Liver (tissue), 9 donors: ENCODE results near the gene DNAJB1. TPM values are rescaled to one million over a fixed set of nuclear protein-coding genes. Genes with fewer than 3 reads are reported as not detected.

Experiments
- DNase-seq: peaks from one replicate; pipeline ENCODE4 v3.0.0-alpha.2; 2017; ENCODE audit warnings: low spot score
- H3K27ac ChIP-seq, 2 donors: one replicate each; pipeline ENCODE4 v1.7.0; 2013; ENCODE audit warnings: inconsistent platforms in 2 of 2, low read length in 2 of 2, control low read depth in 1 of 2, low read depth in 1 of 2, mild to moderate bottlenecking in 1 of 2
- H3K27me3 ChIP-seq, 4 donors: one replicate each; pipeline versions ENCODE4 v1.6.1 to v1.7.0; 2013; ENCODE audit warnings: low read length in 3 of 4, inconsistent platforms in 1 of 4, mild to moderate bottlenecking in 1 of 4, moderate library complexity in 1 of 4; ENCODE audit not compliant: control insufficient read depth in 4 of 4, insufficient read depth in 4 of 4
- H3K36me3 ChIP-seq, 4 donors: one replicate each; pipeline versions ENCODE4 v1.6.1 to v1.7.0; 2013; ENCODE audit warnings: low read length in 3 of 4, mild to moderate bottlenecking in 3 of 4, low read depth in 1 of 4, moderate library complexity in 1 of 4; ENCODE audit not compliant: control insufficient read depth in 4 of 4, insufficient read depth in 3 of 4
- H3K4me1 ChIP-seq, 4 donors: one replicate each; pipeline versions ENCODE4 v1.6.1 to v1.7.0; 2013; ENCODE audit warnings: low read length in 3 of 4, mild to moderate bottlenecking in 3 of 4, moderate library complexity in 1 of 4; ENCODE audit not compliant: control insufficient read depth in 4 of 4, insufficient read depth in 4 of 4
- H3K4me3 ChIP-seq, 3 donors: one replicate each; pipeline versions ENCODE4 v1.6.1 to v1.7.0; 2013; ENCODE audit warnings: low read length in 3 of 3, control low read depth in 1 of 3, low read depth in 1 of 3, mild to moderate bottlenecking in 1 of 3
- H3K9ac ChIP-seq, 2 donors: one replicate each; pipeline ENCODE4 v1.7.0; 2013; ENCODE audit warnings: low read length in 2 of 2, mild to moderate bottlenecking in 2 of 2, moderate library complexity in 2 of 2, control low read depth in 1 of 2, low read depth in 1 of 2
- H3K9me3 ChIP-seq, 4 donors: one replicate each; pipeline versions ENCODE4 v1.6.1 to v1.7.0; 2013; ENCODE audit warnings: low read length in 3 of 4; ENCODE audit not compliant: control insufficient read depth in 4 of 4
- ATF3 ChIP-seq: IDR thresholded peaks from 2 replicates; pipeline ENCODE4 v1.6.1; 2016; ENCODE audit warnings: antibody characterized with exemption
- CTCF ChIP-seq: fragments of 150-350 bp; IDR thresholded peaks from 2 replicates; pipeline ENCODE4 v1.5.1; 2017; ENCODE audit warnings: improper control_type of control experiment, low read depth, low read length; ENCODE audit not compliant: missing input control
- EGR1 ChIP-seq, 2 donors: IDR thresholded peaks; 2 replicates each; pipeline ENCODE4 v1.6.1; 2016 to 2018; ENCODE audit warnings: antibody characterized with exemption in 2 of 2, low read depth in 2 of 2
- FOXA1 ChIP-seq: IDR thresholded peaks from 2 replicates; pipeline ENCODE4 v1.6.1; 2016; ENCODE audit warnings: antibody characterized with exemption
- FOXA2 ChIP-seq: IDR thresholded peaks from 2 replicates; pipeline ENCODE4 v1.6.1; 2016; ENCODE audit warnings: antibody characterized with exemption
- GABPA ChIP-seq, 2 donors: IDR thresholded peaks in 1 of 2; conservative IDR thresholded peaks in 1 of 2; 2 replicates each; pipeline ENCODE4 v1.6.1; 2016; ENCODE audit warnings: antibody characterized with exemption in 2 of 2, mild to moderate bottlenecking in 1 of 2, moderate library complexity in 1 of 2
- HNF4A ChIP-seq, 2 donors: conservative IDR thresholded peaks; 2 replicates each; pipeline ENCODE4 v1.6.1; 2016; ENCODE audit warnings: antibody characterized with exemption in 2 of 2, mild to moderate bottlenecking in 2 of 2
- HNF4G ChIP-seq: IDR thresholded peaks from 2 replicates; pipeline ENCODE4 v1.6.1; 2016; ENCODE audit warnings: antibody characterized with exemption
- JUND ChIP-seq, 2 donors: IDR thresholded peaks; 2 replicates each; pipeline ENCODE4 v1.6.1; 2016; ENCODE audit warnings: antibody characterized with exemption in 2 of 2
- NR2F2 ChIP-seq: IDR thresholded peaks from 2 replicates; pipeline ENCODE4 v1.6.1; 2016; ENCODE audit warnings: antibody characterized with exemption
- RAD21 ChIP-seq, 2 donors: IDR thresholded peaks; 2 replicates each; pipeline ENCODE4 v1.6.1; 2016; ENCODE audit warnings: antibody characterized with exemption in 2 of 2, mild to moderate bottlenecking in 2 of 2
- RXRA ChIP-seq, 2 donors: IDR thresholded peaks; 2 replicates each; pipeline ENCODE4 v1.6.1; 2017 to 2018; ENCODE audit warnings: antibody characterized with exemption in 2 of 2, mild to moderate bottlenecking in 1 of 2
- SP1 ChIP-seq: IDR thresholded peaks from 2 replicates; pipeline ENCODE4 v1.6.1; 2018; ENCODE audit warnings: antibody characterized with exemption, mild to moderate bottlenecking
- TAF1 ChIP-seq: conservative IDR thresholded peaks from 2 replicates; pipeline ENCODE4 v1.6.1; 2016; ENCODE audit warnings: antibody characterized with exemption, mild to moderate bottlenecking
- YY1 ChIP-seq: IDR thresholded peaks from 2 replicates; pipeline ENCODE4 v1.6.1; 2016; ENCODE audit warnings: antibody characterized with exemption, mild to moderate bottlenecking
- WGBS: extraction: QIAGEN DNeasy Blood & Tissue Kit; methylation state at CpG from one replicate; pipeline ENCODE4 v1.1.7; 2013; 5-methylcytosine and 5-hydroxymethylcytosine counted together
- polyA plus RNA-seq, 2 donors: library from polyadenylated mRNA; stranded (reverse) in 1 of 2; unstranded in 1 of 2; fragments of 200-250 nt in 1 of 2; fragments of >200 nt in 1 of 2; fragmentation: Nextera tagmentation in 1 of 2; extraction: Ambion mirVana in 1 of 2; gene quantifications; one replicate each; pipeline versions ENCODE4 v1.2.1 to v1.2.3, GENCODE V29; 2013 to 2015
- total RNA-seq, 2 donors: library from RNA; depleted of rRNA; stranded (reverse); fragments of >200 nt; gene quantifications; one replicate each; pipeline ENCODE4 v1.2.3, GENCODE V29; 2014
- TF ChIP-seq, protein P1 (sequence below): IDR thresholded peaks from 2 replicates; pipeline ENCODE4 v1.6.1; 2016; ENCODE audit warnings: antibody characterized with exemption, mild to moderate bottlenecking
- TF ChIP-seq, protein P2 (sequence below): IDR thresholded peaks from 2 replicates; pipeline ENCODE4 v1.6.1; 2016; ENCODE audit warnings: antibody characterized with exemption
- TF ChIP-seq, protein P3 (sequence below): IDR thresholded peaks from 2 replicates; pipeline ENCODE4 v1.6.1; 2016; ENCODE audit warnings: antibody characterized with exemption
- donor health status: healthy.
- donor health status: healthy.
- donor health status: healthy.
- donor health status: healthy.
- donor health status: healthy.

Gene DNAJB1
- total and polyA plus RNA-seq, 4 donors = 29.4 to 43.0 (median 34.5) TPM

- TF ChIP-seq, protein P1, sequence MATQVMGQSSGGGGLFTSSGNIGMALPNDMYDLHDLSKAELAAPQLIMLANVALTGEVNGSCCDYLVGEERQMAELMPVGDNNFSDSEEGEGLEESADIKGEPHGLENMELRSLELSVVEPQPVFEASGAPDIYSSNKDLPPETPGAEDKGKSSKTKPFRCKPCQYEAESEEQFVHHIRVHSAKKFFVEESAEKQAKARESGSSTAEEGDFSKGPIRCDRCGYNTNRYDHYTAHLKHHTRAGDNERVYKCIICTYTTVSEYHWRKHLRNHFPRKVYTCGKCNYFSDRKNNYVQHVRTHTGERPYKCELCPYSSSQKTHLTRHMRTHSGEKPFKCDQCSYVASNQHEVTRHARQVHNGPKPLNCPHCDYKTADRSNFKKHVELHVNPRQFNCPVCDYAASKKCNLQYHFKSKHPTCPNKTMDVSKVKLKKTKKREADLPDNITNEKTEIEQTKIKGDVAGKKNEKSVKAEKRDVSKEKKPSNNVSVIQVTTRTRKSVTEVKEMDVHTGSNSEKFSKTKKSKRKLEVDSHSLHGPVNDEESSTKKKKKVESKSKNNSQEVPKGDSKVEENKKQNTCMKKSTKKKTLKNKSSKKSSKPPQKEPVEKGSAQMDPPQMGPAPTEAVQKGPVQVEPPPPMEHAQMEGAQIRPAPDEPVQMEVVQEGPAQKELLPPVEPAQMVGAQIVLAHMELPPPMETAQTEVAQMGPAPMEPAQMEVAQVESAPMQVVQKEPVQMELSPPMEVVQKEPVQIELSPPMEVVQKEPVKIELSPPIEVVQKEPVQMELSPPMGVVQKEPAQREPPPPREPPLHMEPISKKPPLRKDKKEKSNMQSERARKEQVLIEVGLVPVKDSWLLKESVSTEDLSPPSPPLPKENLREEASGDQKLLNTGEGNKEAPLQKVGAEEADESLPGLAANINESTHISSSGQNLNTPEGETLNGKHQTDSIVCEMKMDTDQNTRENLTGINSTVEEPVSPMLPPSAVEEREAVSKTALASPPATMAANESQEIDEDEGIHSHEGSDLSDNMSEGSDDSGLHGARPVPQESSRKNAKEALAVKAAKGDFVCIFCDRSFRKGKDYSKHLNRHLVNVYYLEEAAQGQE = no peak
- TF ChIP-seq EGR1 (IDR thresholded peaks at IDR 0.05; ENCODE audit: low read depth in 2 of 2) = no peak
Observed at GRCh38 chr19:14526423-14526822, 8.2 kb upstream of the DNAJB1 start (continued).

GRCh38 chr19:14525729-14526128, 7.5 kb upstream of the DNAJB1 start:
- Histone ChIP-seq H3K27me3 (no peaks in the 10 kb centered on the region), H3K9ac (no peak overlapping the region), H3K27ac (no peak overlapping the region), H3K36me3 (no peaks in the 10 kb centered on the region), H3K4me1 (peaks cover 0 to 12% (median 4%) of the 10 kb centered on the region in 4 donors), H3K9me3 (no peaks in the 10 kb centered on the region), H3K4me3 (no peak overlapping the region)
- TF ChIP-seq RAD21 (IDR thresholded peaks at IDR 0.05) = no peak
- no peak for TF ChIP-seq HNF4A (conservative IDR thresholded peaks at IDR 0.05)
- TF ChIP-seq, protein P2, sequence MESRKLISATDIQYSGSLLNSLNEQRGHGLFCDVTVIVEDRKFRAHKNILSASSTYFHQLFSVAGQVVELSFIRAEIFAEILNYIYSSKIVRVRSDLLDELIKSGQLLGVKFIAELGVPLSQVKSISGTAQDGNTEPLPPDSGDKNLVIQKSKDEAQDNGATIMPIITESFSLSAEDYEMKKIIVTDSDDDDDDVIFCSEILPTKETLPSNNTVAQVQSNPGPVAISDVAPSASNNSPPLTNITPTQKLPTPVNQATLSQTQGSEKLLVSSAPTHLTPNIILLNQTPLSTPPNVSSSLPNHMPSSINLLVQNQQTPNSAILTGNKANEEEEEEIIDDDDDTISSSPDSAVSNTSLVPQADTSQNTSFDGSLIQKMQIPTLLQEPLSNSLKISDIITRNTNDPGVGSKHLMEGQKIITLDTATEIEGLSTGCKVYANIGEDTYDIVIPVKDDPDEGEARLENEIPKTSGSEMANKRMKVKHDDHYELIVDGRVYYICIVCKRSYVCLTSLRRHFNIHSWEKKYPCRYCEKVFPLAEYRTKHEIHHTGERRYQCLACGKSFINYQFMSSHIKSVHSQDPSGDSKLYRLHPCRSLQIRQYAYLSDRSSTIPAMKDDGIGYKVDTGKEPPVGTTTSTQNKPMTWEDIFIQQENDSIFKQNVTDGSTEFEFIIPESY = no peak
- no peak for TF ChIP-seq EGR1 (IDR thresholded peaks at IDR 0.05; ENCODE audit: low read depth in 2 of 2)
- TF ChIP-seq, protein P1 = no peak
- no peak for TF ChIP-seq CTCF
- no peak for TF ChIP-seq YY1
- no peak for TF ChIP-seq FOXA1
- no peak for TF ChIP-seq JUND (IDR thresholded peaks at IDR 0.05)
- no peak for TF ChIP-seq RXRA (IDR thresholded peaks at IDR 0.05)
- no peak for TF ChIP-seq GABPA (IDR thresholded peaks at IDR 0.05 in 1 of 2, conservative IDR thresholded peaks at IDR 0.05 in 1 of 2)
- no peak for TF ChIP-seq FOXA2
- no peak for TF ChIP-seq NR2F2
- TF ChIP-seq ATF3 = no peak
- no peak for TF ChIP-seq SP1
- TF ChIP-seq, protein P3, sequence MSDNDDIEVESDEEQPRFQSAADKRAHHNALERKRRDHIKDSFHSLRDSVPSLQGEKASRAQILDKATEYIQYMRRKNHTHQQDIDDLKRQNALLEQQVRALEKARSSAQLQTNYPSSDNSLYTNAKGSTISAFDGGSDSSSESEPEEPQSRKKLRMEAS = no peak
- no peak for TF ChIP-seq TAF1
- TF ChIP-seq HNF4G = no peak
- 74% methylated on average over 6 of the region's 6 CpGs for WGBS
- DNase-seq = no peak
